ENCODE results near the gene TENT5C.
"Not testable (repeated sequence)": the region's sequence is repeated elsewhere in the genome, so short reads cannot be mapped to it uniquely, and the experiment has no call there.

- not testable (repeated sequence) for TF ChIP-seq SP7 (tag by site-specific recombination; IDR thresholded peaks at IDR 0.05); CTCF (tag by site-specific recombination; IDR thresholded peaks at IDR 0.05); ZBTB11 (tag by site-specific recombination; conservative IDR thresholded peaks at IDR 0.05; ENCODE audit: low read depth); ZNF24 (tag by site-specific recombination; IDR thresholded peaks at IDR 0.05); ZNF239 (tag by site-specific recombination; IDR thresholded peaks at IDR 0.05); TCF7L2 (IDR thresholded peaks at IDR 0.05; ENCODE audit: borderline replicate concordance, low read depth, low read length); REST (tag by site-specific recombination; IDR thresholded peaks at IDR 0.05); MYNN (tag by site-specific recombination; IDR thresholded peaks at IDR 0.05; ENCODE audit: borderline replicate concordance); ZNF654 (tag by site-specific recombination; IDR thresholded peaks at IDR 0.05; ENCODE audit: low read depth)
These were observed 47.4 kb upstream of the TENT5C start for GRCh38 chr1:117558451-117558850.

All from HEK293 (cell line).